Measurements from ENCODE around the gene CPE.

The CPE gene

GRCh38 chr4:165539801-165540200, 161.0 kb downstream of the CPE start:
- Histone ChIP-seq H2BK120ac (ENCODE audit: low read depth, low read length) (no peak overlapping the region), H3K27me3 (ENCODE audit: control insufficient read depth in 3 of 3, insufficient read depth in 3 of 3, low read depth in 1 of 3, low read length in 3 of 3) (no peaks in the 10 kb centered on the region), H2BK5ac (ENCODE audit: low read length) (no peak overlapping the region), H3K4ac (ENCODE audit: low read length) (no peak overlapping the region), H4K91ac (ENCODE audit: low read depth, low read length, poor library complexity) (no peak overlapping the region), H2AFZ (ENCODE audit: low read length) (no peak overlapping the region), H3K23ac (ENCODE audit: low read depth, low read length, poor library complexity) (no peak overlapping the region), H3K4me1 (ENCODE audit: control insufficient read depth in 2 of 2, insufficient read depth in 1 of 2, low read depth in 1 of 2, low read length in 2 of 2) (no peaks in the 10 kb centered on the region), H2AK5ac (ENCODE audit: low read depth, low read length) (no peak overlapping the region), H3K14ac (ENCODE audit: low read length) (no peak overlapping the region), H2BK12ac (ENCODE audit: low read length) (no peak overlapping the region), H3K36me3 (replicated peaks in 1 of 2; ENCODE audit: control insufficient read depth in 2 of 2, insufficient read depth in 2 of 2, low read length in 2 of 2) (no peaks in the 10 kb centered on the region), H3K27ac (replicated peaks; ENCODE audit: low read length) (no peak overlapping the region), H2BK15ac (ENCODE audit: low read length) (no peak overlapping the region), H3K18ac (ENCODE audit: low read length) (no peak overlapping the region), H4K8ac (ENCODE audit: low read depth, low read length) (no peak overlapping the region), H3K79me1 (ENCODE audit: low read depth, low read length) (no peaks in the 10 kb centered on the region), H3K9me3 (replicated peaks in 1 of 2; ENCODE audit: control insufficient read depth in 2 of 2, insufficient read depth in 1 of 2, low read depth in 1 of 2, low read length in 2 of 2) (peaks cover 0 to 2% of the 10 kb centered on the region in 2 donors), H3K9ac (ENCODE audit: low read depth, low read length, poor library complexity) (no peak overlapping the region), H3K4me2 (ENCODE audit: insufficient read depth, low read length, poor library complexity, severe bottlenecking) (no peak overlapping the region), H3K4me3 (ENCODE audit: low read length in 2 of 2) (no peak overlapping the region)
- no CpG with 5 or more reads among the region's 3 CpGs for WGBS, 2 donors (ENCODE audit: extremely low coverage in 2 of 2, insufficient read length in 2 of 2, insufficient replicate concordance in 1 of 2)
- DNase-seq (ENCODE audit: low spot score), result no peak

GRCh38 chr4:165540206-165540830, 161.5 kb downstream of the CPE start:
- Histone ChIP-seq H3K27me3 (ENCODE audit: control insufficient read depth in 3 of 3, insufficient read depth in 3 of 3, low read depth in 1 of 3, low read length in 3 of 3) (no peaks in the 10 kb centered on the region), H3K27ac (replicated peaks; ENCODE audit: low read length) (no peak overlapping the region), H3K36me3 (replicated peaks in 1 of 2; ENCODE audit: control insufficient read depth in 2 of 2, insufficient read depth in 2 of 2, low read length in 2 of 2) (no peaks in the 10 kb centered on the region), H2AFZ (ENCODE audit: low read length) (no peak overlapping the region), H3K4me1 (ENCODE audit: control insufficient read depth in 2 of 2, insufficient read depth in 1 of 2, low read depth in 1 of 2, low read length in 2 of 2) (no peaks in the 10 kb centered on the region), H3K4me3 (ENCODE audit: low read length in 2 of 2) (no peak overlapping the region), H3K23ac (ENCODE audit: low read depth, low read length, poor library complexity) (no peak overlapping the region), H2BK15ac (ENCODE audit: low read length) (no peak overlapping the region), H3K9ac (ENCODE audit: low read depth, low read length, poor library complexity) (no peak overlapping the region), H4K8ac (ENCODE audit: low read depth, low read length) (no peak overlapping the region), H3K4ac (ENCODE audit: low read length) (no peak overlapping the region), H3K79me1 (ENCODE audit: low read depth, low read length) (no peaks in the 10 kb centered on the region), H2BK12ac (ENCODE audit: low read length) (no peak overlapping the region), H4K91ac (ENCODE audit: low read depth, low read length, poor library complexity) (no peak overlapping the region), H3K14ac (ENCODE audit: low read length) (no peak overlapping the region), H3K4me2 (ENCODE audit: insufficient read depth, low read length, poor library complexity, severe bottlenecking) (no peak overlapping the region), H3K18ac (ENCODE audit: low read length) (no peak overlapping the region), H2BK5ac (ENCODE audit: low read length) (no peak overlapping the region), H2AK5ac (ENCODE audit: low read depth, low read length) (no peak overlapping the region), H3K9me3 (replicated peaks in 1 of 2; ENCODE audit: control insufficient read depth in 2 of 2, insufficient read depth in 1 of 2, low read depth in 1 of 2, low read length in 2 of 2) (peaks cover 0 to 2% of the 10 kb centered on the region in 2 donors), H2BK120ac (ENCODE audit: low read depth, low read length) (no peak overlapping the region)
- WGBS, 2 donors (ENCODE audit: extremely low coverage in 2 of 2, insufficient read length in 2 of 2, insufficient replicate concordance in 1 of 2), result no CpG with 5 or more reads among the region's 9 CpGs
- no peak for DNase-seq (ENCODE audit: low spot score)

DNA sequence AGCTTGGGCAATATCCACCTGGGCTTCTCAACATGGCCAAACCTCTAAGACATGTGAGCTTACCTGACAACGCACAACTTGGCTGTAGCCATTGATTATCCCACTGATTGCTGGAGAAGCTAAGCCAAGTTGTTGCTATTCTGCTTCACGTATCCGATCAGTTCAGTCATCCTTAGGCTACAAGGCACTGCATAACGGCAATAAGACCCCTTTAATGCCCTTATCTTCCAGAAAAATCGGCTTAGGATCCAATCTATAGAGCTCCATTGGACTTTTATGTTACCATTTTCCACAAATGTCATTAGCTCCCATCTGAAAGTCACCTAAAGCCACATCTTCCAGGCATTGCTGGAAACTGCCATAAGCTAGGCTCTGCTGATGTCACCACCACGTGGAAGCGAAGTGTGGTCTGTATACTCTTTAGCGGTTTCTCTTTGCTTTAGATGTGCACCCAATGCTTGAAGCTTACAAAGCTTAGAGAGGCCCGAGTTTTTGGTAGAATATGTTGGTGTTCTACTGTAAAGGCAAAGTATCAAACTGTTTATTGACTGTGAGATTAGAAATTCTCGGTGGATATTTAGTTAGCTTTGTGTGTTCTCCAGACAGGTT, 163.1 kb downstream of the CPE start:
- Histone ChIP-seq H2BK12ac (ENCODE audit: low read length) (no peak overlapping the region), H2BK120ac (ENCODE audit: low read depth, low read length) (no peak overlapping the region), H3K27ac (replicated peaks; ENCODE audit: low read length) (no peak overlapping the region), H2BK15ac (ENCODE audit: low read length) (no peak overlapping the region), H3K27me3 (ENCODE audit: control insufficient read depth in 3 of 3, insufficient read depth in 3 of 3, low read depth in 1 of 3, low read length in 3 of 3) (no peaks in the 10 kb centered on the region), H2AK5ac (ENCODE audit: low read depth, low read length) (no peak overlapping the region), H3K79me1 (ENCODE audit: low read depth, low read length) (no peaks in the 10 kb centered on the region), H2BK5ac (ENCODE audit: low read length) (no peak overlapping the region), H3K36me3 (replicated peaks in 1 of 2; ENCODE audit: control insufficient read depth in 2 of 2, insufficient read depth in 2 of 2, low read length in 2 of 2) (no peaks in the 10 kb centered on the region), H3K4me3 (ENCODE audit: low read length in 2 of 2) (no peak overlapping the region), H2AFZ (ENCODE audit: low read length) (no peak overlapping the region), H3K9me3 (replicated peaks in 1 of 2; ENCODE audit: control insufficient read depth in 2 of 2, insufficient read depth in 1 of 2, low read depth in 1 of 2, low read length in 2 of 2) (peaks cover 0 to 2% of the 10 kb centered on the region in 2 donors), H4K8ac (ENCODE audit: low read depth, low read length) (no peak overlapping the region), H3K14ac (ENCODE audit: low read length) (no peak overlapping the region), H3K9ac (ENCODE audit: low read depth, low read length, poor library complexity) (no peak overlapping the region), H3K23ac (ENCODE audit: low read depth, low read length, poor library complexity) (no peak overlapping the region), H4K91ac (ENCODE audit: low read depth, low read length, poor library complexity) (no peak overlapping the region), H3K4ac (ENCODE audit: low read length) (no peak overlapping the region), H3K18ac (ENCODE audit: low read length) (no peak overlapping the region), H3K4me2 (ENCODE audit: insufficient read depth, low read length, poor library complexity, severe bottlenecking) (no peak overlapping the region), H3K4me1 (ENCODE audit: control insufficient read depth in 2 of 2, insufficient read depth in 1 of 2, low read depth in 1 of 2, low read length in 2 of 2) (no peaks in the 10 kb centered on the region)
- no peak for DNase-seq (ENCODE audit: low spot score)
- no CpG with 5 or more reads among the region's 10 CpGs for WGBS, 2 donors (ENCODE audit: extremely low coverage in 2 of 2, insufficient read length in 2 of 2, insufficient replicate concordance in 1 of 2)

DNA sequence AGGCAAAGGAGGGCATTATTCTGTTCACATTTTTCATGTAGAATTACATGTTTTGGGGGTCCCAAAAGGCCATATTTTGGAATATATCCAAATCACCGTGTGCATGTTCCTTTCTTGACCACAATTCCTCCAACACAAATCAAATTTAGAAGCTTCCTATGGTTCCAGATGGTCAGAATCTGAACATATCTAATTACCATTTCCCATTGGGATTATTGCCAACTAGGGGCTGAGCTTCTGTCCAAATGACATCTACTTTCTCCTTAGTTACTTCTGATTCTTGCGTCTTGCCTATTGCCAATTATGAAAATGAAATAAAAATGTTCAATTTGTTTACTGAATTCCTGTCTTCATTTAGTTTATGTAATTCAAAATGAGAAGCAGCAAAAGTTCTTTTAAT, 163.7 kb downstream of the CPE start:
- Histone ChIP-seq H2BK12ac (ENCODE audit: low read length) (no peak overlapping the region), H3K4me1 (ENCODE audit: control insufficient read depth in 2 of 2, insufficient read depth in 1 of 2, low read depth in 1 of 2, low read length in 2 of 2) (no peaks in the 10 kb centered on the region), H3K9me3 (replicated peaks in 1 of 2; ENCODE audit: control insufficient read depth in 2 of 2, insufficient read depth in 1 of 2, low read depth in 1 of 2, low read length in 2 of 2) (peaks cover 0 to 2% of the 10 kb centered on the region in 2 donors), H3K4ac (ENCODE audit: low read length) (no peak overlapping the region), H3K27ac (replicated peaks; ENCODE audit: low read length) (no peak overlapping the region), H2AFZ (ENCODE audit: low read length) (no peak overlapping the region), H2BK15ac (ENCODE audit: low read length) (no peak overlapping the region), H3K18ac (ENCODE audit: low read length) (no peak overlapping the region), H3K9ac (ENCODE audit: low read depth, low read length, poor library complexity) (no peak overlapping the region), H3K14ac (ENCODE audit: low read length) (no peak overlapping the region), H3K36me3 (replicated peaks in 1 of 2; ENCODE audit: control insufficient read depth in 2 of 2, insufficient read depth in 2 of 2, low read length in 2 of 2) (no peaks in the 10 kb centered on the region), H3K23ac (ENCODE audit: low read depth, low read length, poor library complexity) (no peak overlapping the region), H3K4me3 (ENCODE audit: low read length in 2 of 2) (no peak overlapping the region), H3K27me3 (ENCODE audit: control insufficient read depth in 3 of 3, insufficient read depth in 3 of 3, low read depth in 1 of 3, low read length in 3 of 3) (no peaks in the 10 kb centered on the region), H4K91ac (ENCODE audit: low read depth, low read length, poor library complexity) (no peak overlapping the region), H2BK5ac (ENCODE audit: low read length) (no peak overlapping the region), H4K8ac (ENCODE audit: low read depth, low read length) (no peak overlapping the region), H3K4me2 (ENCODE audit: insufficient read depth, low read length, poor library complexity, severe bottlenecking) (no peak overlapping the region), H2BK120ac (ENCODE audit: low read depth, low read length) (no peak overlapping the region), H3K79me1 (ENCODE audit: low read depth, low read length) (no peaks in the 10 kb centered on the region), H2AK5ac (ENCODE audit: low read depth, low read length) (no peak overlapping the region)
- DNase-seq (ENCODE audit: low spot score), result no peak
- no CpG with 5 or more reads among the region's 2 CpGs for WGBS, 2 donors (ENCODE audit: extremely low coverage in 2 of 2, insufficient read length in 2 of 2, insufficient replicate concordance in 1 of 2)
